HG03442 (cell line): Measurements from ENCODE around the gene TTC4.

Experiments
- ATAC-seq: cut with Tn5 transposase; IDR thresholded peaks from one replicate; pipeline ENCODE4 v1.9.1; 2021; ENCODE audit warnings: mild to moderate bottlenecking, moderate library complexity; ENCODE audit not compliant: unreplicated experiment

The TTC4 gene

DNA sequence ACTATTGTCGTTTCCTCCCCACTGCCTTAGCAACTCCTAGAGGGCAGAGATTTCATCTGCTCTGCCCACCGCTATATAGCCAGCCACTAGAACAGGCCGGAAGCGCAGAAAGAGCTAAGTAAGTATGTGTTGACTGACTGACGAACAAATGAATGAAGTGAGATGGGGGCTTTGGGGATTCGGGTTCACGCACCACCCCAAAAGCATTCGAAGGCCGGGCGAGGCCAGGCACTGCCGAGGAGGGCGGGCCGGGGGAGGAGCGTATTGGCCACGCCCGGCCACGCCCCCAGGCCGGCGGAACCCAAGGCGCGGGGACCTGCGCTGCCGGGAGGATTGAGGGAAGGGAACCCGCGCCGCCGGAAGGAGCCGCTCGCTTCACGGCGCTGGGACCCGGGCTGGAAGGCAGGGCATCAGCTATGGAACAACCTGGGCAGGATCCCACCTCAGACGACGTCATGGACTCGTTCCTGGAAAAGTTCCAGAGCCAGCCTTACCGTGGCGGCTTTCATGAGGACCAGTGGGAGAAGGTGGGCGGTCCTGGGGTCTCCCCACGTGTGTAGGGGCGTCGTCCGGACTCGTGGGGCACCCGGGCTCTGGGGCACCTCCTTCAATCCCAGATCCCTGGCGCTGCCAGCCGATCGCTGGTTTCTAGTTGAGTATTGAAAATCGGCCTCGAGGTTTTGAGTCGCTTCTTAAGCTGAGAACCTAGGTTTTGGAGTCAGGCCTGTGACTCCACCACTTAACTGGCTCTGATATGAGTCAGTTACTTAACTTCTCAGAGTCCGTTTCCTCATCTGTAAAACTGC lies at the start of gene TTC4:
Gene TTC4 (plus strand): TSS at position 369 of the 806 bp plus-strand sequence. CDS start 48 bp downstream, at position 417.
- ATAC-seq = peak; percentile 95

DNA sequence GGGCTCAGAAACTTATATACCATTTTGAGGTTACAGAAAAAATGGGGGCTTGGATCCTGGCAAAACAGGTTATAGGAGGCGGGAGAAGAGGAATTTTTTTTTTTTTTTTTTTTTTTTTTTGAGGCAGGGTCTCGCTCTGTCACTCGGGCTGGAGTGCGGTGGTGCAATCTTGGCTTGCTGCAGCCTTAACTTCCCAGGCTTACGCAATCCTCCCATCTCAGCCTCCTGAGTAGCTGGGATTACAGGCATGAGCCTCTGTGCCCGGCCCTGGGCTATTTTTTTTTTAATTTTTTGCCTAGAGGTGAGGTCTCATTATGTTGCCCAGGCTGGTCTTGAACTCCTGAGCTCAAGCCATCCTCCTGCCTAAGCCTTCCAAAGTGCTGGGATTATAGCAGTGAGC lies 49.3 kb upstream of the TTC4 start:
- ATAC-seq = no peak

GRCh38 chr1:54667797-54668196 lies 47.9 kb upstream of the TTC4 start:
- no peak for ATAC-seq

DNA sequence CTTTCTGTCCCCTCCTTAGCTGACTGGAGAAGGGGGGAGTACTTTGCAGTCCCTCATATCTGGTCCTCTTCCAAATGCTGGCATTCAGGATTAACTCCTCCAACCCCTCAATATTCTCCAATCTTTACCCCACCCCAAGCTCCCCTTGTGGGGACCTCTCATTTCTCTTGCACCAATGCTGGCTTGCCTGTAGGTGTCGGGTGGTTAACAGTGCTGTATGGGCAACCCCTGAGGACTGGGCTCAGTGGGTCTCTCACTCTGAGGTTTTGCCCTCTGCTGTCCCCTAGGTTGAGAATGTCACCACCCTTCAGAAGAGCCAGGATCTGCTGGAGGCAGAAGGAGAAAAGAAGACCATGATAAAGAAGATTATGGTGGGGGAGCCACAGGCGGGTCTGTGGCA lies 47.1 kb upstream of the TTC4 start:
- no peak for ATAC-seq

- no peak for ATAC-seq
Observed at GRCh38 chr1:54671985-54672608, 43.6 kb upstream of the TTC4 start.

GRCh38 chr1:54678776-54679643 lies 36.7 kb upstream of the TTC4 start:
- no peak for ATAC-seq

DNA sequence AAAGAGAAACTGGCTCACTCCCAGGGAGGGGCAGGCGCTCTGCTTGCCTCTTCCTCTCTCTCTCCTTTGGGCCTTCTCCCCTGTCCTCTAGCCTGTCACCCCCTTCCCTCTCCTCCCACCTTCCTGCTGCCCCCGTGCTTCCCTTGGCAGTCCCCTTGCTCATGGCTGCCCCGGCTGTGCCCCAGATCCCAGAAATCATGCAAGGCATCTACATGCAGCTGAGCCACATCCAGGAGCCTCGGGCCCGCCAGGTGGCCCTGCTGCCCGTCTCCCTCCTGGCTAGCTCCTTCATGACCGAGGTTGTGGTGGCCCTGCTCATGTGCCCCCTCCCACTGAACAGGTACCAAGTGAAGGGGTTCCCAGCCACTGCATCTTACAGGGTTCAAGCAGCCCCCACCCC lies 36.0 kb upstream of the TTC4 start:
- no peak for ATAC-seq

GRCh38 chr1:54680387-54680786 lies 35.3 kb upstream of the TTC4 start:
- no peak for ATAC-seq

DNA sequence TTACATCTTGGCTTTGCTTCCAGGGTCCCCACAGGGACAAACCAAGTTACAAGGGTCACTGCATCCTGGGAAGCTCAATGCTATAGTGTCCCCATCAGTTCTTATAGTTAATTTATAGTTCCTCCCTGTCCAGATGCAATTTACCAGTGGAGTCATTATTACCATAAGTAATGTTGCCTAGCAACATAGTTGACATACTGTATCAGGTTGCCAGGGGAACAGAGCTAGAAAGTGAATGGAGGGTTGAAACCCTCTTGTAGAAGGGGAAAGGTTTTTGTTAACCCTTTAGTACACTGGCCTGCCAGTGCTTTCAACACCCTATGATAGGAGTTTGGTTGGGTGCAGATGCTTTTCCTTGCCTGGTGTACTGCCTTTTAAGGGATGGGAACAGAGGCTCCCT lies 34.3 kb upstream of the TTC4 start:
- no peak for ATAC-seq

DNA sequence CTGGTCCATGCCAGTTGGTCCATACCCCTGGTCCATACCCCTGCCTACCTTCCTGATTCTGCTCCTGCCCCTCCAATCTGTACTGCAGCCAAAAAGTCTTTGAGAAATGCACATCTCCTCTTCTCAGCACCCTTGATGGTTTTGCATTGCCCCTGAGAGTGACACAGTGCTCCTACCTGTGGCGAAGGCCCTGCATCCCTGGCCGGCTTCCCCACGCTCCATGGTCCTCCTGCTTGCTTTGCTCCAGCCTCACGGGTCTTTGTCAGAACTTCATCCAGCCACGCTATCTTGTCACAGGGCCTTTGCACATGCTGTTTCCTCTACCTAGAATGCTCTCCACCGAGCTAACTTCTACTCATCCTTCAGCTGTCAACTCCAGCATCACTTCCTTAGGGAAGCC lies 32.2 kb upstream of the TTC4 start:
- no peak for ATAC-seq

DNA sequence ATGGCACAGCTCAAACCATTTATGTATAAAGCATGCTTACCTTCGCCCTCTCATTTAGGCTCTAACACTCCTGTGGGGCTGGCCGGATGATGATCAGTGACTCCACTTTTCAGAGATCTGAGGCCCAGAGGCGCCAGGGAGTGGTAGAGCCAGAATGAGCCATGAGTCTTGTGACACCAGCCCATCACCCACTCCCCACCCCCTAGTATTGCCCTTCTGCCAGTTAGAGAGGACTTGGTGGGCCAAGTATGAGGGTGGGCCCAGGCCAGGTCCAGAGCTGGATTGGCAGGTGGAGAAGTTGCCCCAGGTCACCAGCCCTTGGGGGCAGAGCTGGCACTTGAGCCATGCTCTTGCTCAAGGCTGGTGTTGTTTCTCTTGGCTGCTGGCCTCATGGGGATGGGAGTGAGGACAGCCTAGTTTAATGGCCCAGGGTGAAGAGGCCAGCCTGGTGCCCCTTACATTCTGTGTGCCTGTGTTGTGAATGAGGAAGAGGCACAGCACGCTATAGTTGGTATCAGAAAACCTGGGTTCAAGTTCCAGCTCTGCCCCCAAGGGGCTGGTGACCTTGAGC lies 30.2 kb upstream of the TTC4 start:
- ATAC-seq = no peak

DNA sequence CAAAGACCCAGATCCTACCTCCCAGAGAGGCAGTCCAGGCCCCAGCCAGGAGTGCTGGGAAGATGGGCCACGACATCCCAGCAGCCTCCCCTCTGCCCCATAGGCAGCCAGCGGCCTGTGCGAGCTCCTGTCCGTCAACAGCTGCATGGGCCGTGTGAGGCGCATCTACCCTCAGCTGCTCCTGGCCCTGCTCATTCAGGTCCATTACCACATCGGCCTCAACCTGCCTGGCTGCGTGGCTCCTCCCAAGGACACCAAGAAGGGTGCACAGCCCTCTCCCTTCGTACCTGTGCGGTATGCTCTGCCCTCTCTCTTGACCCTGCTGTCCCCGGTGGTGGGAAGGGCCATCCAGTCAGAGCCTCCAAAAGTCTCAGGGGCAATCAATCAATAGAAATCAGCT lies 29.5 kb upstream of the TTC4 start:
- ATAC-seq = no peak

GRCh38 chr1:54694771-54695170 lies 20.9 kb upstream of the TTC4 start:
- ATAC-seq = no peak

DNA sequence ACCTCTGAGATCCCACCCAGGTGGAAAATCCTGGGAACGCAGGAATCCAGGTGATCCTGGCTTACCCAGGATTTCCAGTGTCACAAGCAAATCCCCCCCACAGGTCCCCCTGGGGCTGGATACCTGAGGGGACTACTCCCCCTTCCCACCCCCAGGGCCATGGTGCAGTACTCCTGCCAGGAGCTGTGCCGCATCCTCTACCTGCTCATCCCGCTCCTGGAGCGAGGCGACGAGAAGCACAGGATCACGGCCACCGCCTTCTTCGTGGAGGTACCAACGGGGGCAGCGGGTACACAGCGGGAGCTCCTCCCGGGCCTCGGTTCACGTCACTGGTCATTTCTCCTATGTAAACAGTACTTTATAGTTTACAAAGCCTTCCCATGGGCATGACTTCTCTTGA lies 20.4 kb upstream of the TTC4 start:
- no peak for ATAC-seq

DNA sequence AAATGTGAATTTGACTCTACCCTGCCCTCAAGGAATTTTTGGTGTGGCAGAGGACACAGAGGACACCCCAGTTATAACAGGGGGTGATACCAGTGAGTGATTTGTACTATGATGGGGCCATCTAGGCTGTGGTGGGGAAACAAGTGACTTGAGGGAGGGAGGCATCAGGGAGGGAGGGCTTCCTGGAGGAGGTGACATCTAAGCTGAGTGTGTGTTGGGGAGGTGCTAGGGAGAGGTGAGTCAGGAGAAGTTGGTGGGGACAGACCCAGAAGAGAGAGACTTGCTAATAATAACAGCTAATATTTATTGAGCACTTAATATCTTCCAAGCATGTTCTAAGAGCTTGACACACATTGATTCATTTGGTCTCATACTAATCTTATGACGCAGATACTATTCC lies 19.9 kb upstream of the TTC4 start:
- no peak for ATAC-seq

GRCh38 chr1:54696262-54696661 lies 19.4 kb upstream of the TTC4 start:
- ATAC-seq = no peak

DNA sequence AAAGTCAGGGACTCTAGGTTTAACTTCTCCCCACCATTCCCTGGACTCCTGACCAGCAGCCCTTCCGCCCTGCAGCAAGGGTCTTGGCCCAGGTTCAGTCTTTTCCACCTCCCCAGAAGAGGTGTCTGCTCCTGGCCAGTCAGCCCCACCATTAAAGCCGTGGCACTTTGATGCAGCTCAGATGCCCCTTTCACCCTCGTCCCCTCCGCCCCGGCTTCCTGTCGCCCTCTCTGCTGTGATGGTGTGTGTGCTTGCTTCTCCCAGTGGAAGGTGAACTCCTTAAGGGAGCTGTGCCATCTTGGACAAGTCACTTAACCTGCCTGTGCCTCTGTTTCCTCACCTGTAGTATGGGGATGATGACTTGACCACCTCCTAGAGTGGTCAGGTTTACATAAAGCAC lies 17.8 kb upstream of the TTC4 start:
- ATAC-seq = no peak

- ATAC-seq = no peak
Observed at GRCh38 chr1:54698346-54698745, 17.3 kb upstream of the TTC4 start.

DNA sequence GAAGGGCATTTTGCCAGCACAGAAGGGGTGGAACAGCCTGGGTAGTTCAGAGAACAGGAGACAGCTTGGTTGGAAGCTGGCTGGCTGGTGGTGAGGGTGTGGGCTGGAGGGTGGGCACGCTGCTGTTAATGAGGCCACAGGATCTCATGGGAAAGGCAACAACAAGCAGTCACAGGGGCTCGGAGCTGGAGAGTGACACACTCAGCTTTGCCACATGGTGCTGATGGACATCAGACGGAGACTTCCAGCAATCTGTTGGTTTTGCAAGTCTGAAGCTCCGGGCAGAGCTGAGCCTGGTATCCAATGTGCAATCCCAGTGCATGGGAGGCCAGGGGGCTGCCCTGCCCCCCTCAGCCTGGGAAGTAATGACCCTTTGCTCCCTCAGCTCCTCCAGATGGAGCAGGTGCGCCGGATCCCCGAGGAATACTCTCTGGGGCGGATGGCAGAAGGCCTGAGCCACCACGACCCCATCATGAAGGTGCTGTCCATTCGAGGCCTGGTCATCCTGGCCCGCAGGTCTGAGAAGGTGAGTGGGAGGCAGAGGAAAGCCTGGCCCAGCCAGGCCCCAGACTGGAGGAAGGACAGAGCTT lies 15.6 kb upstream of the TTC4 start:
- no peak for ATAC-seq

- ATAC-seq = no peak
Observed at GRCh38 chr1:54701066-54701465, 14.6 kb upstream of the TTC4 start.

GRCh38 chr1:54701996-54702395 lies 13.7 kb upstream of the TTC4 start:
- ATAC-seq = no peak
